Activated naive CD4-positive, alpha-beta T cell treated with anti-CD3 and anti-CD28 coated beads for 36 hours (primary cell): ENCODE data around the gene COA5. TPM values are rescaled to one million over a fixed set of nuclear protein-coding genes. Genes with fewer than 3 reads are reported as not detected.

Experiments
- CTCF ChIA-PET: fragments of 350-600 bp; sonication (Branson Sonifier 250); formaldehyde crosslinking; loops from one replicate; lab custom pipeline; 2021; ENCODE audit warnings: antibody characterized with exemption; lab: Charles Lee
- DNase-seq: peaks from one replicate; pipeline ENCODE4 v3.0.0-alpha.2; 2020
- H3K27ac Mint-ChIP-seq: one replicate; pipeline ENCODE4 v1.8.0; 2021; ENCODE audit warnings: mild to moderate bottlenecking, mixed read lengths
- H3K27me3 Mint-ChIP-seq: one replicate; pipeline ENCODE4 v1.8.0; 2021; ENCODE audit warnings: low read depth, mixed read lengths
- H3K36me3 Mint-ChIP-seq: one replicate; pipeline ENCODE4 v1.8.0; 2021; ENCODE audit warnings: low read depth, mixed read lengths
- H3K4me1 Mint-ChIP-seq: one replicate; pipeline ENCODE4 v1.8.0; 2021; ENCODE audit warnings: low read depth, mixed read lengths
- H3K4me3 Mint-ChIP-seq: one replicate; pipeline ENCODE4 v1.8.0; 2021; ENCODE audit warnings: mild to moderate bottlenecking, moderate library complexity, mixed read lengths
- H3K9me3 Mint-ChIP-seq: one replicate; pipeline ENCODE4 v1.8.0; 2021; ENCODE audit warnings: mixed read lengths
- intact Hi-C: fragments of 100-400 bp; cut with micrococcal nuclease; formaldehyde crosslinking; loops from one replicate; pipeline ENCODE4 v1.15.1; 2023
- total RNA-seq, 2 experiments: library from RNA; stranded (reverse); gene quantifications; one replicate each; pipeline ENCODE4 v1.2.3, GENCODE V29; 2021

COA5 gene
- total RNA-seq, 2 experiments from 2014 or later: 34.4 to 37.8 TPM

DNA sequence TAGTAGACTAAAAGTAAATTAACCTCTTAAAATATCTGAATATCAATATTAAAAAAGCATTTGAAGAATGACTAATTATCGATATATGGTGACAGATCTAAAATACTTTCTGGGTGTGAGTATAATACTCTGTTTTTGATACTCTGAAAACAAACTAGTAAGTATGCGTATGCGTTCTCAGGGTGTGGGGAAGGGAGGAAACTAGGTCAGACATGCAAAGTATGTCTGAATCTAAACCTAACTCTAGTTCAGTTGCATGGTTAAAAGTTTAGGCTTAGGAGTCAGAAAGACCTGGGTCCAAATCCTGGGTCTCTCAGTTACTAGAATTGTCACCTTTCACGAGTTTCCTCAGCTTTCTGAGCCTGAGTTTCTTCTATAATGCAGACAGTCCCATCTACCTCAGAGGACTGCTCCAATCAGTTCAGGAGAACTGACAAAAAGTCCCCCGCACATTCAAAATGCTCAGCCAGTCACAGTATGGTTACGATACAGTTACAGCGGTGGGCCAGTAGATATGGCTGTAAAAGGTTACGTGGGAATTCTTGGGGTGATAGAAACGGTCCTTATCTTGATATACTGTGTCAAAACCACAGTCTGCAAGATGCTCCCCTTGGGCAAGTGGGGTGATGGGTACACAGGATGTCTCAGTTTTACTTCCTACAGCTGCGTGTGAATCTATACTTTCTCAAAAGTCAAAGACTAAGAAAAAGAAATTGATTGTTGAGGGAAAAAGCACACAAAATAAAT lies 29.3 kb upstream of the COA5 start:
- Mint-ChIP-seq H3K4me3 (peak overlapping the region; percentile 52), H3K27me3 (no peaks in the 10 kb centered on the region), H3K4me1 (peaks cover 32% of the 10 kb centered on the region), H3K9me3 (no peaks in the 10 kb centered on the region), H3K27ac (peak overlapping the region; percentile 88), H3K36me3 (peaks cover 30% of the 10 kb centered on the region)
- intact Hi-C loops: loop anchor here (2.0 to 10.0 kb wide), 3 partner anchors 21 to 537 kb away; no protein-coding TSS in a partner anchor
- peak; percentile 74 for DNase-seq
- CTCF ChIA-PET: interaction anchor here (0.7 to 1.5 kb wide), 3 partner anchors 12 to 121 kb away, joined by 3 read pairs; no protein-coding TSS in a partner anchor

DNA sequence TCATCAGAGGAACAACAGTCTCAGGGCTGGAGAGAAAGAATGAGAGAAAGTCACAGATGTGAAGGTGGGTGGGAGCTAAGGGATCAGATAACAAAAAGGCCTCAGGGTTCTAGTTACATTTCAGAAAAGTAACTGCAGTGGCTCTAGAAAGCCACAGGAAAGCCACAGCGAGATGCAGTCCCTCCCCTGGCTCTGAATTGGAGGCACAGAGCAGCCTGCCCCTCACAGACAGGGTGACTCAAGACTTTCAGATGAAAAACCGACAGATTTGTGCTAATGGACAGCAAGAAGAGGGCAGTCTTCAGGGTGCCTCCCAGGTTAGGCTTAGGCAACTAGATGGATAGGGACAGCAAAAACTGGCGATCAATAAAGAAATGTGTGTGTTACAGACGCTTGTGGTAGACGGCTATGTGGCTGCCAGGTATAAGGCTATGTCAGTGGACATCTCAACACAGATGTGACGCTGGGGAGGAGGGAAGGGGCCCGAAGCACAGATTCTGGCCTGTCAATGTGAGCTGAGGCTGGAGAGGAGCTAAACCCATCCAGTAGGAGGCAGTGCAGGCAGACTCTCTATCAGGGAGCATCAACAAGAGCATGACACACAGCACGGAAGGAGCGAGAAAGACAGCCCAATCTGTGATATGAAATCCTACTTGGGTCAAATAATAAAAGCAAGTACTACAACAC lies 26.2 kb upstream of the COA5 start:
- peak; percentile 76 for DNase-seq
- Mint-ChIP-seq H3K9me3 (no peaks in the 10 kb centered on the region), H3K27ac (peak overlapping the region; percentile 85), H3K4me3 (no peak overlapping the region), H3K4me1 (peaks cover 32% of the 10 kb centered on the region), H3K27me3 (no peaks in the 10 kb centered on the region), H3K36me3 (peaks cover 29% of the 10 kb centered on the region)
- intact Hi-C loops: loop anchor here (10.0 kb wide), 1 partner anchor 540 kb away; no protein-coding TSS in a partner anchor
- CTCF ChIA-PET: interaction anchor here (0.6 to 1.5 kb wide), 7 partner anchors 13 to 206 kb away, joined by 3 to 4 read pairs (median 3); no protein-coding TSS in a partner anchor

DNA sequence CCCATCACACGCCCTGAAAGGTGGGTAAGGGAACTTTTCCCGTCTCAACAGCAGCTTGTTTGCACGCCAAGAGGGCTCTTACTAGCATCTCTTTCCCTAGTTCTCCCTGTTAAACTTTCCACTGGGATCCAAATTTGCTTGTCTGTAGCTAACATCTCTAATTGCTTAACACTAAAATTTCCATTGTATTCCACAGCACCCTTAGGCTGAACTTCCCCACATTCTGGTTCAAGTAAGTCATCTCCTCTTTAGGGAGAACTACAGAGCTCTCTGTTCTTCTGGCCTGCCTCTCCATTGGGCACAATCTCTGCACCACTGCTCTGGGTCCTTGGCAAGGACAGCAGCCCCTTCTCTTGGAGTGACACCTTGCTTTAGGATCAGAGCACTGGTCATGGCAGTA lies 24.0 kb upstream of the COA5 start:
- no peak for DNase-seq
- H3K36me3 Mint-ChIP-seq: peaks cover 30% of the 10 kb centered on the region
- CTCF ChIA-PET: interaction anchor here (1.1 to 1.5 kb wide), 4 partner anchors 17 to 200 kb away, joined by 3 to 6 read pairs (median 3); no protein-coding TSS in a partner anchor
- no peaks in the 10 kb centered on the region for H3K9me3 Mint-ChIP-seq
- intact Hi-C loops: loop anchor here (10.0 kb wide), 1 partner anchor 542 kb away; no protein-coding TSS in a partner anchor
- no peaks in the 10 kb centered on the region for H3K27me3 Mint-ChIP-seq
- H3K27ac Mint-ChIP-seq: peak overlapping the region; percentile 46
- peaks cover 24% of the 10 kb centered on the region for H3K4me1 Mint-ChIP-seq
- no peak overlapping the region for H3K4me3 Mint-ChIP-seq

DNA sequence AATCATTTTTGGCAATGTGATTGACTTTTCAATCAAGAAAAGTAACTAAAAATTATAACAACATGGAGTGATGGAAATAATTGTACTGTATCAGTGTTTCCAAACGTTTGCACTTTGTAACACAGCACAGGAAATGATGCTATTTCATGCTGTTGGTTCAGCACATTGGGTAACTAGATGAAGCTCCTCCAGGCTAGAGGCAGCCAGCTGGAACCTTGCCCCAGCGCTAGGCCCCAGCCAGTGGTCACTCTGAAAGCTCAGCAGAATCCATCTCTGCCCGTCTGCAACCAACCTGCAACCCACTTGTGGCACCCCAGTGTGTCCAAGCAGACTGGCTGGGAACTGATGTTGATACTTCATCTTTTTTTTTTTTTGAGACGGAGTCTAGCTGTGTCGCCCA lies 15.3 kb upstream of the COA5 start:
- no peak overlapping the region for H3K4me3 Mint-ChIP-seq
- H3K36me3 Mint-ChIP-seq: peaks cover 17% of the 10 kb centered on the region
- peaks cover 40% of the 10 kb centered on the region for H3K4me1 Mint-ChIP-seq
- CTCF ChIA-PET: no interaction called here
- H3K9me3 Mint-ChIP-seq: no peaks in the 10 kb centered on the region
- DNase-seq: no peak
- H3K27me3 Mint-ChIP-seq: no peaks in the 10 kb centered on the region
- intact Hi-C loops: no loop called here
- peak overlapping the region; percentile 66 for H3K27ac Mint-ChIP-seq

DNA sequence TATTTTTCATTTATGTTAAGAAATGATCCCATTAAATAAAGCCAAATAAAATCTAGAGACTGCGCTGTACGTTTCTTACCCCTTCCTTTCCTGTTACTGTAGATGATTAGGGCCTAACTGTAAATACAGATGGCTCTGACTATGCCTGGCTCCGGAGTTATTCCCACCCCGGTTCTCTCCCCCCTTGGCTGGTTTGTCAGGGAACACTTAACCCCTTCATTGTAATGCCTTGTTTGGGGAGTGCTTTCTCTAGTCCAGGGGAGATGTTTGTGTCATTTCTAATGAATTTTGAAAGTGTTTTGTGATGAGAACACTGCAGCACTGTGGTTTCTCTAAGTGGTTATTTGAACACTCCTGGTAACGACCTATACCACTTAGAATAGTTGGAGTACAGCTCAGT lies 8.8 kb upstream of the COA5 start:
- no peaks in the 10 kb centered on the region for H3K9me3 Mint-ChIP-seq
- H3K36me3 Mint-ChIP-seq: peaks cover 48% of the 10 kb centered on the region
- H3K27ac Mint-ChIP-seq: peak overlapping the region; percentile 69
- intact Hi-C loops: no loop called here
- CTCF ChIA-PET: interaction anchor here (0.5 to 0.9 kb wide), 2 partner anchors 32 to 221 kb away, joined by 3 to 4 read pairs; no protein-coding TSS in a partner anchor
- H3K27me3 Mint-ChIP-seq: no peaks in the 10 kb centered on the region
- peaks cover 43% of the 10 kb centered on the region for H3K4me1 Mint-ChIP-seq
- DNase-seq: no peak
- H3K4me3 Mint-ChIP-seq: no peak overlapping the region

DNA sequence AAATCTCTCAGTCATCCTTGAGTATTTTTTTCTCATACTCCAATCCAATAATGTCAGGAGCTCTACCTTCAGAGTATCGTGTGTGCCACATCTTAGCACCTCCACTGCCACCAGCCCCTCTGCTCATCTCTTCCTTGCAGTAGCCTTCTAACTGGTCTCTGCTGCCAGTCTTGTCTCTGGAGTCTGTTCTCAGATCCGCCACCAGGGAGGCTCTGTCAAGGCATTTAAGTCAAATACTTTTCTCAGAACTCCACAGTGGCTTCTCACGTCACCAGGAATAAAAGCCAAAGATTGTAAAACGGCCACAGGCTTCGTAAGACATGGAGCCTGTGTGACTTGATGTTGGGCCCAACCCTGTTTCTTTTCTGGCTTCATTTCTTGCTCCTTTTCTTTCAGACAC lies 7.2 kb upstream of the COA5 start:
- H3K27ac Mint-ChIP-seq: peak overlapping the region; percentile 64
- no peak for DNase-seq
- CTCF ChIA-PET: no interaction called here
- H3K4me3 Mint-ChIP-seq: no peak overlapping the region
- H3K27me3 Mint-ChIP-seq: no peaks in the 10 kb centered on the region
- no peaks in the 10 kb centered on the region for H3K9me3 Mint-ChIP-seq
- H3K36me3 Mint-ChIP-seq: peaks cover 57% of the 10 kb centered on the region
- peaks cover 47% of the 10 kb centered on the region for H3K4me1 Mint-ChIP-seq
- intact Hi-C loops: no loop called here

DNA sequence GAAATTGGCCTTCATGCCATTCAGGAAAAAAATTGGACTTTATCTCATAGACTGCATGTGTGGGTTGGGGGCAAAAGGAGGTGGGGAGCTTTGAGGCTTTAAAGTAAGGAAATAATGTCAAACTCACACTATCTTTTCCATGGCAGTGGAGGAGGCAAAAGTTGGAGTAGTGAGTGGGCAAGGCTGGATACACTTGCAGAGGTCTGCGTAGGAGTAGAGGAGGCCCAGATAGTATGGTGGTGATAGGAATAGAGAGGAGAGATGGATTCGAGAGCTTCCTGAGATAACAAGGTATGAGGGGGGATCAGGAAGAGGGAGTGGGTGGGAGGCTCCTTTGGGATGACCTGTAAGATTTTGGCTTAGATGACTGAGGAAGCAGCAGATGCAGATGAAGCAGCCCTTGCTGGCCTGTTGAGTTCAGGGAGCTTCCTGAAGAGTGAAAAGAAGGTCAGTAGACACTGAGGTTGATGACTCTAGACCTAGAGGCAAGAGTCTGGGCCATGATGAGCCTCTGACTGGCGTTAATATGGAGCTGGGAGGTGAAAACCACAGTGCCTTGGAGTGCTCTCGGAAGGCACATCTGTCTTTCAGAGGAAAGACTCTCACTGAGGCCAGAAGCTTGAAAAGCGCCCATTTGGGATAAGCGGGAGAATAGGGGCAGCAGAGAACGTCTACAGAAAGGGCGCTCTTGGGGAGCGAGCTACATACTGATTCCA lies 5.9 kb upstream of the COA5 start:
- intact Hi-C loops: no loop called here
- Mint-ChIP-seq H3K27ac (peak overlapping the region; percentile 19), H3K36me3 (peaks cover 57% of the 10 kb centered on the region), H3K4me3 (no peak overlapping the region), H3K9me3 (no peaks in the 10 kb centered on the region), H3K4me1 (peaks cover 47% of the 10 kb centered on the region), H3K27me3 (no peaks in the 10 kb centered on the region)
- no peak for DNase-seq
- CTCF ChIA-PET: interaction anchor here (1.0 to 1.3 kb wide), 4 partner anchors 17 to 202 kb away, joined by 3 to 4 read pairs (median 3); no protein-coding TSS in a partner anchor

DNA sequence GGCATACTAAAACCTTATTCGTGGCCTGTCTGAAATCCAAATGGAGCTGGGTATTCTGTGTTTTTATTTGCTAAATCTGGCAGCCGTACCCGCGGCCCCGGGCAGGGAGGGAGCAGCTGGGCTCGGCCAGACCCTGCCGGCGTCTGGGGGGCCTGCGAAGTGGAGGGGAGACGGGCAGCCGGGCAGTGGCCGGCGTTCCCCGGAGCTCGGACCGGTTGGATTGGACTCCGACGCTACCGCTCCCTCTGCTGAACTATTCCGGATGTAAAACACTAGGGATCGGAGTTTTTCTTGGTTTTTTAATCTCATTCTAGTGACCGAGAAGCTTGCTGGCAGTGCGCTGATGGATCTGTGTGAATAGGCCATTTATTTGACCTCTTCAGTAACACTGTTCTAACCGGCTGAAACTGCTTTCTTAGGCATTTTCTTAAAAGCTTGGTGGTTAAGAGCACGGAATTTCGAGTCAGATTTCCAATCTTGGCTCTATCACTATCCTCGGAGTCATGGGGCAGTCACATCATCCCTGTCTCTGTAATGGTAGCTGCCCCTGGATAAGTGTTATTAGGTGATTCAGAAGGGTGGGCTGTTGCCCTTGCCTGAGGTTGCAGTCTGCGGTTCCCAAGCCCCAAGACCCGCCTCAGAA lies 771 bp upstream of the COA5 start:
- H3K4me1 Mint-ChIP-seq: peaks cover 67% of the 10 kb centered on the region
- no peaks in the 10 kb centered on the region for H3K9me3 Mint-ChIP-seq
- intact Hi-C loops: loop anchor here (1.0 to 10.0 kb wide), 3 partner anchors 161 to 728 kb away; partner anchors contain the start of genes EIF5B, LIPT1, TSGA10 and TXNDC9
- H3K36me3 Mint-ChIP-seq: peaks cover 33% of the 10 kb centered on the region
- H3K27me3 Mint-ChIP-seq: no peaks in the 10 kb centered on the region
- peak overlapping the region; percentile 89 for H3K4me3 Mint-ChIP-seq
- H3K27ac Mint-ChIP-seq: peak overlapping the region; percentile 93
- DNase-seq: no peak
- CTCF ChIA-PET: interaction anchor here (0.6 to 1.4 kb wide), 4 partner anchors 9 to 458 kb away, joined by 3 to 5 read pairs (median 3); no protein-coding TSS in a partner anchor

DNA sequence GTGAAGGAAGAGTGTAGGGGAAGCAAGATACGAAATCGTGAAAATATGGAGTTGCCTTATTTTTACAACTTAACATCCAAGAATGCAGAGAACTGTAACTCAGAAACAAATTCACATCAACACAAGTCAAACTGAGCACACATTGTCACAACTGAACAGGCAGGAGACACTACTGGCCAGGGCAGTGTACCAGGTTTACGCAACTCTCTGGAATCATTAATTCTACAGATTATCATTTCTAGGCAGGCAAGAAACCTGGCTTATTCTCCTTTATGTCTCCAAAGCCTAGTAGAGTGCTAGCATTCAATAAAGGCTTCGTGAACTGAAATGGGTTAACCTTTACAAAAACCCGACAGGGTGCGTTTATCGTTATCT lies 584 bp downstream of the COA5 start:
- Mint-ChIP-seq H3K27ac (peak overlapping the region; percentile 93), H3K27me3 (no peaks in the 10 kb centered on the region), H3K9me3 (no peaks in the 10 kb centered on the region), H3K36me3 (peaks cover 25% of the 10 kb centered on the region), H3K4me3 (peak overlapping the region; percentile 89), H3K4me1 (peaks cover 58% of the 10 kb centered on the region)
- CTCF ChIA-PET: interaction anchor here (1.4 kb wide), 2 partner anchors 41 to 459 kb away, joined by 3 read pairs; no protein-coding TSS in a partner anchor
- no peak for DNase-seq
- intact Hi-C loops: loop anchor here (1.0 to 10.0 kb wide), 3 partner anchors 163 to 730 kb away; partner anchors contain the start of genes EIF5B, LIPT1, TSGA10 and TXNDC9

DNA sequence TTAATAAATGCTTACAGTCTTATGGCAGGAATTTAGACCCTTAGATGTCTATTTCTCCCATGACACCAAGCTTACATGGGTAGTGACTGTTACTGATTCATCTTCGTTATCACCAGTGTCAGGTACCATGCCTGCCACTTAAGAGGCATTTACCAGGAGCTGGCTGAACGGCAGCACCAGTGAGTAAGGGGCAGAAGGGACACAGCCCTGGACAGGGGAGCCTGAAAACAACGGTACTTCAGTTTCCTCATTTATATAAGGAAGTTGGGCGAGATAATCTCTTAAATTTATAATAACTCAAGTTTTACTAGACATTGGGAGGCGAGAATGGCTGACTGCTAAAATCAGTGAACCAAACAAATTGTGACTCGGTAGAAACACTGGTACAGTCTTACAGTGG lies 1.2 kb downstream of the COA5 start:
- peak overlapping the region; percentile 89 for H3K4me3 Mint-ChIP-seq
- H3K36me3 Mint-ChIP-seq: peaks cover 25% of the 10 kb centered on the region

DNA sequence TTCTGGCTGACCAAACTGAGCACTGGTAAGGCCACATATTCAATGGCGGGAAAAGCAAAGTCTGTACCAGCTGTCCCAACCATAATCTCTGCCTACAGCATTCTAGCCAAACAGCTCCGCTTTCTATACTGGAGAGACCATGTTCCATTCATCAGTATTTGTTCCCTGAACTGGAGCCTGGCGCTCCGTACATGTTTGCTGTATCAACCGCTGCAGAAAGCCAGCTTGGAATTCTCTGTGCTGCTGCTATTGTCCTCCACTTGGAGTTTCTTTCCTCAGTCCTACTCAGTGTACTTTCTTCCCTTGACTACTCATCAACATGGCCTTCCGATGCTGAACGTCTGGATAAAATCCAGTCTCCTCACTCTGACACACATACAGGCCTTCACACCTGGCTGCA lies 1.9 kb downstream of the COA5 start:
- Mint-ChIP-seq H3K9me3 (no peaks in the 10 kb centered on the region), H3K4me1 (peaks cover 54% of the 10 kb centered on the region), H3K4me3 (peak overlapping the region; percentile 89), H3K27me3 (no peaks in the 10 kb centered on the region), H3K36me3 (peaks cover 20% of the 10 kb centered on the region), H3K27ac (peak overlapping the region; percentile 93)
- DNase-seq: no peak
- intact Hi-C loops: loop anchor here (5.0 to 10.0 kb wide), 2 partner anchors 548 to 731 kb away; partner anchors contain the start of genes EIF5B, LIPT1, TSGA10 and TXNDC9
- CTCF ChIA-PET: interaction anchor here (0.6 to 1.6 kb wide), 4 partner anchors 37 to 160 kb away, joined by 3 to 4 read pairs (median 3); no protein-coding TSS in a partner anchor

More for the DNA sequence above, 1.2 kb downstream of the COA5 start:
- H3K4me1 Mint-ChIP-seq: peaks cover 58% of the 10 kb centered on the region
- intact Hi-C loops: loop anchor here (5.0 to 10.0 kb wide), 2 partner anchors 548 to 730 kb away; partner anchors contain the start of genes EIF5B, LIPT1, TSGA10 and TXNDC9
- peak overlapping the region; percentile 93 for H3K27ac Mint-ChIP-seq
- CTCF ChIA-PET: interaction anchor here (0.6 to 1.4 kb wide), 4 partner anchors 38 to 230 kb away, joined by 3 read pairs; no protein-coding TSS in a partner anchor
- H3K27me3 Mint-ChIP-seq: no peaks in the 10 kb centered on the region
- H3K9me3 Mint-ChIP-seq: no peaks in the 10 kb centered on the region
- DNase-seq: no peak
